HG02623 (cell line): ENCODE data around the gene FBXL20.
"Not testable (repeated sequence)": the region's sequence is repeated elsewhere in the genome, so short reads cannot be mapped to it uniquely, and the experiment has no call there.

Experiments
- ATAC-seq: cut with Tn5 transposase; IDR thresholded peaks from one replicate; pipeline ENCODE4 v1.9.1; 2021; ENCODE audit warnings: moderate library complexity; ENCODE audit not compliant: unreplicated experiment

FBXL20 gene

GRCh38 chr17:39391448-39391847, 10.0 kb downstream of the FBXL20 start:
- no peak for ATAC-seq

- no peak for ATAC-seq
Observed at GRCh38 chr17:39385040-39385439, 16.4 kb downstream of the FBXL20 start.

- no peak for ATAC-seq
Observed at GRCh38 chr17:39380144-39380543, 21.3 kb downstream of the FBXL20 start.

- no peak for ATAC-seq
Observed at GRCh38 chr17:39376434-39376833, 25.0 kb downstream of the FBXL20 start.

GRCh38 chr17:39367805-39368204, 33.6 kb downstream of the FBXL20 start:
- ATAC-seq: not testable (repeated sequence)

- no peak for ATAC-seq
Observed at GRCh38 chr17:39365872-39366271, 35.6 kb downstream of the FBXL20 start.

- ATAC-seq: no peak
Observed at GRCh38 chr17:39365242-39365641, 36.2 kb downstream of the FBXL20 start.

GRCh38 chr17:39364236-39365025, 37.0 kb downstream of the FBXL20 start:
- ATAC-seq: no peak

- ATAC-seq: no peak
Observed at GRCh38 chr17:39361064-39361463, 40.4 kb downstream of the FBXL20 start.

GRCh38 chr17:39360537-39360936, 40.9 kb downstream of the FBXL20 start:
- ATAC-seq: no peak

- ATAC-seq: no peak
Observed at GRCh38 chr17:39359994-39360393, 41.4 kb downstream of the FBXL20 start.

- no peak for ATAC-seq
Observed at GRCh38 chr17:39357986-39358385, 43.4 kb downstream of the FBXL20 start.

GRCh38 chr17:39357488-39357887, 43.9 kb downstream of the FBXL20 start:
- no peak for ATAC-seq

- ATAC-seq: no peak
Observed at GRCh38 chr17:39352986-39353385, 48.4 kb downstream of the FBXL20 start.

- ATAC-seq: no peak
Observed at GRCh38 chr17:39352511-39352910, 48.9 kb downstream of the FBXL20 start.

- no peak for ATAC-seq
Observed at GRCh38 chr17:39351508-39351907, 49.9 kb downstream of the FBXL20 start.

GRCh38 chr17:39349246-39349645, 52.2 kb downstream of the FBXL20 start:
- ATAC-seq: no peak

GRCh38 chr17:39346863-39347262, 54.6 kb downstream of the FBXL20 start:
- ATAC-seq: not testable (repeated sequence)

- no peak for ATAC-seq
Observed at GRCh38 chr17:39341541-39341940, 59.9 kb downstream of the FBXL20 start.

GRCh38 chr17:39340731-39341130, 60.7 kb downstream of the FBXL20 start:
- no peak for ATAC-seq

GRCh38 chr17:39339272-39339671, 62.2 kb downstream of the FBXL20 start:
- ATAC-seq: no peak

- ATAC-seq: not testable (repeated sequence)
Observed at GRCh38 chr17:39337649-39338048, 63.8 kb downstream of the FBXL20 start.

GRCh38 chr17:39335704-39336223, 65.7 kb downstream of the FBXL20 start:
- ATAC-seq: no peak
